Brain pericyte (primary cell): Measurements from ENCODE around the gene GAPDHS.

ENCODE experiments used
- DNase-seq: peaks from one replicate; pipeline ENCODE4 v3.0.0-alpha.2; 2012; ENCODE audit warnings: low read depth, low spot score

The GAPDHS gene

DNA sequence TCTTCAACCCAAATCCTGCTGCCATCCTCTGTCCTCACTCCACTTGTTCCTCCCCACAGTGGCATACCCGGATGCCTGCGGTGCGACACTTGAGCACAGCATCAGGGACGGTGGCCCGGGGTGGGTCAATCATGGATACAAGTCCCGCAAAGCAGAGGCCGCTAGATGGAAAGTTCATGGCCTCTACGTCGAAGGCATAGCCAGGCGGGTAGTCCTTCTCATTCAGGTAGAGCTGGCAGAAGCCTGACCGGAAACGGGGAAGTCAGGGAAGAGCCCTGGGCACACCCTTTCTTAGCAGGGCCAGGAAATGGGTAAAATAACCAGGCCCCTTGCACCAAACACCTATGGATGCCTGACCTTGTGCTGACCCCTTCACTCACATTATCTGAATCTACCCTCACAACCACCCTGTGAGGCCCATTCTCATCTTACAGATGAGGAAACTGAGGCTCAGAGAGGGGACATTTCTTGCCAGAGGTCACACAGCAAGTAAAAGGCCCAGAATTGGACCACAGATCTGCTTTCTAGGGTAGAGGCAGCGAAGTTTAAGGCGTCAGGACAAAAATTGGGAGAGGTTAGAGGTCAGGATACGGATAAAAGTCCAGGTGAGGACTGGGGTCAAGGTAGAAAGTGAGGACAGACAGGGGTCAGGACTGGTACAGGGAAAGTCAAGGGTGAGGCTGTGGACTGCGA is 23.7 kb downstream of the GAPDHS start:
- no peak for DNase-seq

DNA sequence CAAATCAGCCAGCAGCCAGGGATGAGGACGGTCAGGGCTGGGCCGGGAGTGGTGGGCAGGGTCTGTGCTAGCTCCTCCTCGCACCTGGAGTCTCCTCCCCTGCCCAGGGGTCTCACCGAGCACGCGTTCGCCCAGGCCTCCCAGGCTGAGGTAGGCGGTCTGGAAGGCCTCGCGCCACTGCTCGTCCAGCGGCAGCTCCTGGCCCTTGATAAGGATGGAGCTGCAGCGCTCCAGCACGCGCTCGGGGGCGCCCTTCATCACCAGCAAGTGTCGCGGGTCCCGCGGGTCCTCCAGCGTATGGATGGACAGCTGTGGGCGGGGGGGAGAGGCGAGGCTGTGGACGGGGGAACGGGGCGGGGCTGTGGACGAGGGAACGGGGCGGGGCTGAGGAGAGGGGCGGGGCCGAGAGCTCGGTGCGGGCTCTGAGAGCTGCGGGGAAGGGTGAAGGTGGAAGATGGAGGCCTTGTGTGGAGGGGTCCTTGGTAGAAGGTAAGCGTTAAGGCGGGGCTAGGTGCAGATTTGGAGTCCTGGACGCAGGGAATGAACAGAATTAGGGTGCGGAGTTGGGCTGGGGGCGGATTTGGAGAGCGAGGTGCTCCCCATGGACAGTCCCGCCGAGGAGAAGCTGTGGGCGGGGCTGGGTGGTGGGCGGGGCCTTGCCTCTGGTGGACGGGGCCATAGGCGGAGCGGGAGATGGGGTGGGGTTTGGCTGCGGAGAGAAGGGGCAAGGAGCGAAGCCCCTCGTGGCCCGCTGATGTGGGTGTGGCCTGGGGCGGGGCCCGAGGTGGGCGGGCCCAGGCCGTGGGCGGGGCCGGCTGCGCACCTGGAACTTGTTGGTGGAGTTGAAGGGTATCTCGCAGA is 24.5 kb downstream of the GAPDHS start:
- DNase-seq, result no peak

DNA sequence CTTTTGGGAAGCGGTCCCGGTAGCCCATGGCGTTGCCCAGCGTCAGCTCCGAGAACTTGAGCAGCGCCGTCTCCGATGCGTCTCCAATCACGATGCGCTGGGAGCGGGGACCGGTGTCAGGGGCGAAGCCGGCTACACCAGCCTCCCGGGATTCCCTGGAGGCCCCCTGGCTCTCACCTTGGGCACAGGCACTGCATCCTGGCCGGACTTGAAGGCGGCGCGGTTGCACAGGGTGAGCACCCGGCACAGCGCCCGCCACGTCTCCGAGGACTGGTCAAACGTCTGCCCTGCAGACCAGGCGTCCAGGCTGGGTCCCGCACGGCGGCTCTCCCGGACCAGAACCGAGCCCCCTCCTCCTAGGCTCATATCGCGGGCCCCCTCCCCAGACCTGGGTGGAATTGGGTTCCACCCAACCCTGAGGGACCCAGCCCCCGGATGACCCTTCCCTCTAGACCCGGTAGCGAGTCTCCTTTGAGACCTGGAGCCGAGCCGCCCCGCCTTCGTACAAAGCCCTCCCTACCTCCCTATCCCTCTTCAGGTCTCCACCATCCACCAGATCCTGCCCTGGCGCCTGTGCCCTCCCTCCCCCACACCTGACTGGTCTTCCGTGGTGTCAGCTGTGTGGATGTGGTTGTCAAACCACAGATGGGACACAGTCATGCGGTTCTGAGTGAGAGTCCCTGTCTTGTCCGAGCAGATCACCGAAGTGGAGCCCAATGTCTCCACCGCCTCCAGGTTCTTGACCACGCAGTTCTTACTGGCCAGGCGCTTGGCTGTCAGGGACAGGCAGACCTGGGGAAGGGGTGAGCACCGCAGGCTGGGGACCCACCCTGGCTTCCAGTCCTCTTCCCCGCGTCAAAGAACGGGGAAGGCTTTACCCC is 25.4 kb downstream of the GAPDHS start:
- DNase-seq, result no peak

DNA sequence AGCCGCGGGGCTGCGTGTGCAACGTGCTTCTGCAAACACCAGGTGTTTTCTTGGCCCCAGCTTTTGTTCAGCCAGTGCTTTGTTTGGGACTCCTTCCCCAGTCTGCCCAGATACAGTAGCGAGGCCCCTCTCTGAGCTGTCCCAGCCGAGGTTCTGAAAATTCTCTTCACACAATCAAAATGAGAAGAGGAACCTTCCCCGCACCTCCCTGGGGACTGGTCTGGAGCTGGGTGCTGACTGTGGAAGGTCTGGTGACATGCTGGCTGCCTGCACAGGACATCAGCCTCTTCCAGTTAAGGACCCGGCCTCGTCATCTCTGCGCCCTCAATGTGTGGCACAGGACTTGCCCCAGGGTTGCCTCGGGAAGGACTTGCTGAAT is 26.0 kb downstream of the GAPDHS start:
- DNase-seq, result no peak

DNA sequence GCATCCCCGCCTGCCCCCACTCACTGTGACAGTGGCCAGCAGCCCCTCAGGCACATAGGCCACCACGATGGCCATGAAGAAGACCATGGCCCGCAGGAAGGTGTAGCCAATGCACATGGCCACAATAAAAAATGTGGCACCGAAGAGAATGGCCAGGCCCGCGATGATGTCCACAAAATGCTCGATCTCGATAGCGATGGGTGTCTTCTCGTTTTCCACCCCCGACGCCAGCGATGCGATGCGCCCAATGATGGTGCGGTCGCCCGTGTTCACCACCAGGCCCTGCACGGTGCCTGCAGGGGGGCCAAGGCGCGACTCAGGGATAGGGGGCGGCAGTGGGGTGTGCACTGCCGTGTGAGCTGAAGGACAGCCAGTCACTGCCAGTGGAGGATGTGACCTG is 26.5 kb downstream of the GAPDHS start:
- DNase-seq, result no peak

DNA sequence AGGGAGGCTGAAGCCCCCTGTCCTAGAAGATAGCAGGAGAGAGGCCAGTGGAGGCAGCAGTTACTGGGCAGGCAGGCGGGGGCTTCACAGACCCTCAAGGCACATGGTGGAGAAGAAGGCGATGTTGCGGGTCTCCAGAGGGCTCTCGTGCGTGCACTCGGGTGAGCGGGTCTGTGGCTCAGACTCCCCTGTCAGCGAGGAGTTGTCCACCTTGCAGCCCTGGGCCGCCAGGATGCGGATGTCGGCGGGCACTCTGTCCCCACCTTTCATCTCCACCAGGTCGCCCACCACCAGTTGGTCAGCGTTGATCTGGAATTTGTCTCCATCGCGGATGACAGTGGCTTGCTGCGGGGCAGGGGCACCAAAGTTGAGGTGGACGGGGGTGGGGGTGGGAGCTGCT is 27.0 kb downstream of the GAPDHS start:
- DNase-seq, result no peak

DNA sequence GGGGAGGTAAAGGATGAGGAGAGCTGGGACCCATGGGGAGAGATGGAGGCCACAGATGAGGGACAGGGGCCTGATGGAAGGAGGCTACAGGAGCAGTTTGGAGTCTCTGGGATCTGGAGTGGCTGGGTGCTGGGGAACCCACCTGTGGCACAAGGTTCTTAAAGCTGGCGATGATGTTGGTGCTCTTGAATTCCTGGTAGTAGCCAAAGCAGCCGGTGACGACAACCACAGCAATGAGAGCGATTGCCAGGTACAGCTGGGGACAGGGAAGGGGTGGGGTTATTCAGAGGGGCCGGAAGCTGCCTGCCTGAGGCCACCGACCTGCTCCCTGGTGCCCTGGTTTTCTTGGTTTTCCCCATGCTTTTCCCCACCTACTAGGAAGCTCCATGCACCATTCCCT is 27.4 kb downstream of the GAPDHS start:
- no peak for DNase-seq

DNA sequence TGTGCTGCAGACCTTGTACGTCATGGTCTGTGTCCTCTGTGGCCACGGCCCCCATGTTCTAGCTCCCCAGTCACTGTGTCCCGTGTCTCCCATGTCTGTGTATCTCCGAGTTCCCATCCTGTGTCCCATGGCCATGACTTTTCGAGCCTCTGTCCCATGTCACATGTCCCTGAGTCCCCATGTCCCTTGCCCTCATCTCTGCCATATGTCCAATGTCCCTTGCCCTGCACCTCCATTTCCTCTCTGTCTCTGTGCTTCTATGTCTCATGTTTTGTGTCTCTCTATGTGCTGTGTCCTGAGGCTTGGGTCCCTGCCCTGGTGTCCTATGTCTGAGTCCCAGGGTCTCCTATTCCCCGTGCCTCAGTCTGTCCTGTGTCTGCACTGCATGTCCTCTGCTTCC is 28.2 kb downstream of the GAPDHS start:
- DNase-seq, result no peak

DNA sequence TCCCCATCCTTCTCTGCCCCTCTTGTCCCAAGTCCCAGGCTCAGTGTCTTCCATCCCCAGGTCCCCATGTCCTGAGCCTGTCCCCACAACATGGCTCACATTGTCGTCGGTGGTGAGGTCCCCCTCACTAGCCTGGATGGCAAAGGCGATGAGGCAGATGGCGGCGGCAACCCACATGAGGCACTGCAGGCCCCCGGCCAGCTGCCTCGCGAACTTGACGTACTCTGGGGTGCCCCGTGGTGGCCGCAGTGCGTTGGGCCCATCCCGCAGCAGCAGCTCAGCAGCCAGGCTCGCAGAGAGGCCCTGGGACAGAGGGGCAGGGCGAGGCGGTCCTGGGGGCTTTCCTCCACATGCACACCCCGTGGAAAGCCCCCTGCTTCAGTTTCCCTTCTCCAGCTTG is 29.1 kb downstream of the GAPDHS start:
- DNase-seq, result no peak

DNA sequence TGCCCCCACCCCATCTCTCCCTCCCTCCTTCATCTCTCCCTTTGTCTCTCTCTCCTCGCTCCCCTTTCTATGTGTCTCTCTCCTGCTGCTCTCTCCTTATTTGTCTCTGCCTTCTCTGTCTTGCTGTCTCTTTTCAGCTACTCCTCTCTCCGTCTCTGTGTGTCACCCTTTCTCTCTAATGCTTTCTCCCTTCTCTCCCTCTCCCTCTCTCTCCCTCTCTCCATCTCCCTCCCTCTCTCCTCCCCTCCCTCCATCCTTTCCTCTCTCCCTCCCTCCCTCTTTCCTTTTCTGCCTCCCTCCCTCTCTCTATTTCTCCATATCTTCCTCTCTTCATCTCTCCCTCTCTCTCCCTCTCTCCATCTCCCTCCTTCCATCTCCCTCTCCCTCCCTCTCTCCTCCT is 29.5 kb downstream of the GAPDHS start:
- no peak for DNase-seq

DNA sequence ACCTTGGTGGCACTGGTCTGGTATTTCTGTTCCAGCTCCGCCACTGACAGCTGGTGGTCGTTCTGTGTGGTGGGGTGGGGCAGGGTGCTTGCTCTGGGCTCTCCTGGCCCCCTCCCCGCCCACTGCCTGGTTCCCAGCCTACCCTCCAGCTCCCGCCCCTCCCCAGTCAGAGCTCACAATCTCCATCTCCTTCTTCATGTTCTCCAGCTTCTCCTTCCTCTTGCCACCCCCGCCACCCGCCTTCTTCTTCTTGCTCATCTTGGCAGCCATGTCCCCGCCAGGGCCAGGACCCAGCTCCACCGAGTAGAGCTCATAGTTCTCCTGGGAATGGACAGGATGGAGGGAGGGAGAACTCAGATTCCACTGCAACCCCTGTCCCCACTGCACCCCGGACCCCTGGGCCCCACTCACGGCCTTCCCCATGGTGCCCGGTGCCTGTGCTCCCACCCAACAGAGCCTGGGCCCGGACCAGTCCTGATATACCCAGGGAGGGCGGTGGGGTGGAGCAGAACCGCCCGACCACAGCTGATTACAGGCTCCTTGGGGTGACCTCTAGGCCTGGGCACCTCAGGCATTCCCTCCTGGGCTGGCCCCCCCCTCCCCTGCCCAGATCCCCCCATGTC is 30.1 kb downstream of the GAPDHS start, which contains the start of gene ATP4A:
TSS of gene ATP4A (minus strand) at position 452 of the 623 bp plus-strand sequence. CDS start at position 423, 29 bp downstream.
- DNase-seq, result no peak

DNA sequence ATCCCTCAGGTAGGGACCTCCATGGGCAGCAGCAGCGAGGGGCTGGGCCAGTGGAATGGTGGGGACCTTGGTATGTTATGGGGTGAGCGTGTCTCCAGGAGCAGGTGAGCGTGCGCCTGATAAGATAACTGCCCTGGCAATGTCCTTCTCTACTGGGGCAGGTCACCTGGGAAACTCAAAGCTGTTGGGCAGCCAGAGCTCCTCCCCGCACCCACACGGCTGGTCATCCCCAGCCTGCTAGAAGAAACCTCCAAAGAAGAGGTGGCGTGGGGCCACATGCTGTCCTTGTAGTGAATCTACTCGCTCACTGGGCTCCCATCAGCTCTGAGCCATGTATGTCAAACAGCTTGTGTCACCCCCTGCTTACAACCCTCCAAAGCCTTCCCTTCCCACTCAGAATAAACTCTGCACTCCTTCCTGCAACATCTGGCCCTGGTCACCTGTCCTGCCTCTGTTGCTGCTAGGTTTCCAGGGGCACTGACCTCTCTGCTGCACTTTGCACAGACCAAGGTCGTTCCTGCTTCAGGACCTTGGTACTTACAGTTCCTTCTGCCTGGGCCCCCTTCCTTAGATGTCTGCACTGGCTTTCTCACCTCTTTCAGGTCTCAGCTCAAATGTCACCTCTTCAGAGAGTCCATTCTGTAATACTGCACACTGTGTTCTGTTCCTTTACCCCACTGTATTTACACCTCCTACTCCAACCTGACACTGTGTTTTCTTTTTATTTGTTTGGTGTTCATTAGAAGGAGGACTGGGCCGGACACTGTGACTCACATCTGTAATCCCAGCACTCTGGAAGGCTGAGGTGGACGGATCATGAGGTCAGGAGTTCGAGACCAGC is 32.0 kb downstream of the GAPDHS start:
- no peak for DNase-seq

DNA sequence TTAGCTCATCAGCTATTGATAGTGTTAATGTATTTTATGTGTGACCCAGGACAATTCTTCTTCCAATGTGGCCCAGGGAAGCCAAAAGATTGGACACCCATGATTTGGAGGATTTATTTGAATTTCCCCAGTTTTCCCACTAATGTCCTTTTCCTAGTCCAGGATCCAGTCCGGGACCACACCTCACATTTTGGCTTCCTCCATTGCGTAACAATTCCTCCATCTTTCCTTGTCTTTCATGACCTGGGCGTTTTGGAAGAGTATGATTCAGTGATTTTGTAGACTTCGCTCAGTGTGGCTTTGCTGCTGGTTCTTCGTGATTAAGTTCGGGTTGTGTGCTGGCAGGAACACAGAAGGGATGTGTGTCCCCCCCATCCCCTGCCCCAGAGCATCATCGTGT is 33.5 kb downstream of the GAPDHS start:
- DNase-seq, result no peak

DNA sequence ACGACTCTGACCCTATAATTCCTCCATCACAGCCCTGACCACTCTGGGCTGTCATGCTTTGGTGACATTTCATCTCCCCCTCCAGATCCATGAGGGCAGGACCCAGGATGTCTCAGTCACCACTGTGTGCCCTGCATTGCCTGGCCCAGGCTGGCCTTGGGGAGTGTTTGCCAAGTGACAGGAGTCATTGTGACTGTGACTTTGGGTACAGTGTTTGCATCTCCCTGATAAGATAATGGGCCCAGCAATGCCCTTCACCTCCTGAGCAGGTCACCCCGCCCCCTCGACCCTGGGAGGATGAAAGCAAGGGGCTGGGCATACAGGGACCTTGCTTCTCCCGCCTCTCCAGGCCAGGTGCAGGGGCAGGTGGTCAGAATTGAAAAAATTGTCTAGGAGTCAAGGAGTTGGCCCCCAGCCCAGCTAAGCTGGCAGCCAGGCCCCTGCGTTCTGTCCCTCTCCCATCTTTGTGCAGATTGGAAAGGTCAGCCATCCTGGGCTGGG is 36.1 kb downstream of the GAPDHS start:
- DNase-seq, result no peak

DNA sequence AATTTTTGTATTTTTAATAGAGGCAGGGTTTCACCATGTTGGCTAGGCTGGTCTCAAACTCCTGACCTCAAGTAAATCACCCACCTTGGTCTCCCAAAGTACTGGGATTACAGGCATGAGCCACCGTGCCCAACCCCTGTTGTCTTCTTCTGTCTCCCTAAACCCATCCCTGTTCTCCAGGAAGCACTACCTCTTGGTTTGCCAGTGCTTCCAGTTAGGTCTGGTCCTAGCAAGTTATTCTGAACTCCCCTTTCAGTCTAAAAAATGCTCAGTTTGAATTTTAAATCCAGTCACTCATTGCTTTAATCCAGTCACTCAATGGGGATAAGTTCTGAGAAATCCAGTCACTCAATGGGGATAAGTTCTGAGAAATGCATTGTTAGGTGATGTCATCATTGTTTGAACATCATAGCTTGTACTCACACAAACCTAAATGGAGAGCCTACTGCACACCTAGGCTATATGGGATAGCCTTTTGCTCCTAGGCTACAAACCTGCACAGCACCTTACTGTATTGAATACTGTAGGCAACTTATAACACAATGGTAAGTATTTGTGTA is 38.2 kb downstream of the GAPDHS start:
- DNase-seq, result no peak

DNA sequence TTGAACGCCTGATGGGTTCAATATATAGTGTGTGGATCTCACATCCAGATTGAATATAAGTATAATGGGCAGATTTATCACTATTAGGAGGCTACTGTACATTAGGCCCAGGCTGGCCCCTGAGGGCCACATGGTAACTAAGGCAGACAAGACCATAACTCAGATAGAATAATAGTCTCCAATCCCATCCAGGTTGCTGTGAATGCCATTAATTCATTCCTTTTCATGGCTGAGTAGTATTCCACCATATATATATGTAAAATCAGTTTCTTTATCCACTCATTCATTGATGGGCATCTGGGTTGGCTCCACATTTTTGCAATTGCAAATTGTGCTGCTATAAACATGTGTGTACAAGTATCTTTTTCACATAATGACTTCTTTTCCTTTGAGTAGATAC is 44.7 kb downstream of the GAPDHS start:
- DNase-seq, result no peak

DNA sequence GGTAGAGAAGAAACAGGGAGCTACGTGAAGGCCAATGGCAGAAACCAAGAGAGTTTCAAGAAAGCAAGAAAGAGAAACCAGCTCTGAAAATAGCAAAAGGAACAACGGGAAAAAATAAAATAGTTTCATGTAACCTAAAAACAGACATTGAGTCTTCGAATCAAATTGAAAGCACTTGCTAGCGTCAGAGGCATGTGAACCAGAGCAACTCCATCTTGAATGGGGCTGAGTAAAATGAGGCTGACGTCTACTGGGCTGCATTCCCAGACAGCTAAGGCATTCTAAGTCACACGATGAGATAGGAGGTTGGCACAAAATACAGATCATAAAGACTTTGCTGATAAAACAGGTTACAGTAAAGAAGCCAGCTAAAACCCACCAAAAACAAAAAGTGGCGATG is 45.5 kb downstream of the GAPDHS start:
- no peak for DNase-seq

DNA sequence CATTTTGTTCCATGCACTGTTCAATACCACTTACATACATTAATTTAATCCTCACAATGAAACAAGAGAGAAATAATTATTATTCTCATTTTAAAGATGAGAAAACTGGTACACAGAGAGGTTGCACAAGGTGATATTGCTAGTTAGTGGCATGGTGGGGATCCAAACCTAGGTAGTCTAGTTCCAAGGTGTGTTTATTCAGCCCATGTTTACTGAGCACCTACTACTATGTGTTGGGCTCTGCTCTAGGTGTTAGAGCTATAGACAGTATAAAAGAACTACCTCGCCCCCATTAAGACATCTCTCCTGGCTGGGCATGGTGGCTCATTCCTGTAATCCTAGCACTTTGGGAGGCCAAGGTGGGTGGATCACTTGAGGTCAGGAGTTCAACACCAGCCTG is 49.5 kb downstream of the GAPDHS start:
- DNase-seq, result no peak

DNA sequence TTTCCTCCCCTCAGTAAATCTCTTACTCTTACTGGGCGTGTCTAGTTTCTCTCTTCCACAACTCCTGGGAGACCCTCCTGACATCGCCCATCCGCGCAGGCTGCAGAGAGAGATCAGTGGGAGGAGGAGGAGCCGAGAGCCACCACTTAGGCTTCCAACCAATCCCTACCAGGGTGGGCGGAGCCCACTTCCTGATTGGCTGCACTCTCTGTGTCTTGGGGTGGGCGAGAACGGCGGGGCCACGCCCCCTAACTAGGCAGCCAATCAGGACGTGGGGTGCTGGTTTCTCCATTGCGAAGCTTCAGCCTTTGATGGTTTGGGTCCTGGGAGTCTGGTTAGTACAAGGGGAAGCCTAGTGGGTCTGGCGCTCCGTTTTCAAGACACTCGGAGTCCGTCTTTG is 52.6 kb downstream of the GAPDHS start, which contains the start of gene PMIS2:
TSS of gene PMIS2 (plus strand) at position 326 of the 400 bp plus-strand sequence. CDS start 87 bp downstream, outside the sequence.
- no peak for DNase-seq

DNA sequence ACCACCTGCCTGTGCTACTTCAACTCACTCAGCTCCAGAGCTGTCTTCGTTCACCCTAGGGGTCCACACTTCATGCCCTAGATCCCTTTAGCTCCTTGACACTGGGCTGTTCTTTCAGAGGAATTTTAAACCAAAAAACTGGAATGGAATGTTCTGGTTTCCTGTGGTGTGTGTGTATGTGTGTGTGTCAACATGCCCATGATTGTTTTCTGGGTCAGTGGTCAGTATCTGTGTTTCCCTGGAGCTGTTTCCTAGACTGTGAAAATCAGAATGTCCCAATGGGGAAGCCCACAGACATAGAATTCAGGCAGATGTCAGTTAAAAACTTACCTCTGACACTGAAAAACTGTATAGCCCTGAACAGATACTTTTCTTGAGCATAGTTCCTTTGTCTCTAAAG is 54.1 kb downstream of the GAPDHS start:
- no peak for DNase-seq
